Esophagus muscularis mucosa (tissue), 4 donors: Measurements from ENCODE around the gene ST8SIA2. TPM values are rescaled to one million over a fixed set of nuclear protein-coding genes. Genes with fewer than 3 reads are reported as not detected.
"Not testable (repeated sequence)": the region's sequence is repeated elsewhere in the genome, so short reads cannot be mapped to it uniquely, and the experiment has no call there.

Source experiments
- DNase-seq: peaks from one replicate; pipeline ENCODE4 v3.0.0-alpha.2; 2017; ENCODE audit errors: extremely low spot score
- H3K27ac ChIP-seq, 4 donors: fragments of 200-600 bp; sonication (generic); replicated peaks in 1 of 4; 1 replicate in 3 of 4; 2 replicates in 1 of 4; pipeline ENCODE4 v1.5.1; 2016 to 2019; ENCODE audit warnings: mild to moderate bottlenecking in 1 of 4
- H3K27me3 ChIP-seq, 4 donors: fragments of 200-600 bp; sonication (generic); one replicate each; pipeline versions ENCODE4 v1.5.1 to v1.6.0; 2016 to 2019
- H3K36me3 ChIP-seq, 4 donors: fragments of 200-600 bp; sonication (generic); one replicate each; pipeline ENCODE4 v1.5.1; 2016 to 2019
- H3K4me1 ChIP-seq, 4 donors: fragments of 200-600 bp; sonication (generic); one replicate each; pipeline ENCODE4 v1.5.1; 2016 to 2019
- H3K4me3 ChIP-seq, 4 donors: fragments of 200-600 bp; sonication (generic); 1 replicate in 2 of 4; 2 replicates in 2 of 4; pipeline ENCODE4 v1.5.1; 2016 to 2019; ENCODE audit warnings: mild to moderate bottlenecking in 4 of 4, moderate library complexity in 1 of 4
- H3K9me3 ChIP-seq, 4 donors: fragments of 200-600 bp; sonication (generic); 1 replicate in 3 of 4; 2 replicates in 1 of 4; pipeline ENCODE4 v1.5.1; 2016 to 2019
- CTCF ChIP-seq, 3 experiments: fragments of 200-600 bp in 2 of 3; fragments of 450-650 bp in 1 of 3; sonication (generic) in 2 of 3; IDR thresholded peaks; one replicate each; pipeline ENCODE4 v1.5.1; 2017 to 2019; ENCODE audit warnings: antibody characterized with exemption in 3 of 3, mild to moderate bottlenecking in 2 of 3, moderate library complexity in 1 of 3
- EP300 ChIP-seq: sonication (generic); formaldehyde crosslinking; IDR thresholded peaks from one replicate; pipeline ENCODE4 v1.6.1; 2017; ENCODE audit warnings: antibody characterized with exemption
- POLR2A ChIP-seq: fragments of 450-650 bp; IDR thresholded peaks from one replicate; pipeline ENCODE4 v1.6.1; 2017; ENCODE audit warnings: antibody characterized with exemption, moderate library complexity, mild to moderate bottlenecking, low read depth
- POLR2AphosphoS5 ChIP-seq, 2 donors: sonication (generic); formaldehyde crosslinking; IDR thresholded peaks; one replicate each; pipeline ENCODE4 v1.6.1; 2017; ENCODE audit warnings: antibody characterized with exemption in 2 of 2
- WGBS: methylation state at CpG from one replicate; pipeline ENCODE4 v1.1.5; 2018; 5-methylcytosine and 5-hydroxymethylcytosine counted together
- intact Hi-C: fragments of 100-400 bp; cut with DNase I; formaldehyde crosslinking; loops from one replicate; pipeline ENCODE4 v1.15.1; 2023
- total RNA-seq, 4 donors: library from RNA; depleted of rRNA; stranded (reverse); fragments of >200 nt; gene quantifications; one replicate each; pipeline versions ENCODE4 v1.1.0 to v1.2.1, GENCODE V29; 2016

Gene ST8SIA2
- total RNA-seq, 4 donors from 2014 or later: 0.13 to 0.57 (median 0.50) TPM; not detected in 1

GRCh38 chr15:92473756-92474155 lies 80.1 kb downstream of the ST8SIA2 start:
- intact Hi-C loops: no loop called here
- H3K27ac ChIP-seq: no peak overlapping the region
- WGBS: 86% methylated on average over 11 of the region's 12 CpGs
- no peaks in the 10 kb centered on the region for H3K36me3 ChIP-seq
- H3K9me3 ChIP-seq: no peaks in the 10 kb centered on the region
- no peaks in the 10 kb centered on the region for H3K4me1 ChIP-seq
- no peak overlapping the region for H3K4me3 ChIP-seq
- H3K27me3 ChIP-seq: no peaks in the 10 kb centered on the region
- TF ChIP-seq POLR2A: no peak
- no peak for TF ChIP-seq CTCF (IDR thresholded peaks at IDR 0.05)
- TF ChIP-seq POLR2AphosphoS5 (IDR thresholded peaks at IDR 0.05): no peak
- no peak for TF ChIP-seq EP300
- no peak for DNase-seq

GRCh38 chr15:92479730-92480129 lies 86.0 kb downstream of the ST8SIA2 start:
- H3K4me3 ChIP-seq, intact Hi-C loops, H3K4me1 ChIP-seq, DNase-seq, H3K27me3 ChIP-seq, H3K36me3 ChIP-seq, H3K27ac ChIP-seq, H3K9me3 ChIP-seq: not testable (repeated sequence)
- 90% methylated on average over 2 of the region's 2 CpGs for WGBS

GRCh38 chr15:92480361-92480760 lies 86.7 kb downstream of the ST8SIA2 start:
- no peak overlapping the region for H3K4me3 ChIP-seq
- intact Hi-C loops: no loop called here
- WGBS: 93% methylated on average over 4 of the region's 4 CpGs
- no peaks in the 10 kb centered on the region for H3K27me3 ChIP-seq
- H3K4me1 ChIP-seq: no peaks in the 10 kb centered on the region
- no peak for TF ChIP-seq POLR2AphosphoS5 (IDR thresholded peaks at IDR 0.05)
- TF ChIP-seq CTCF (IDR thresholded peaks at IDR 0.05): no peak
- no peak for TF ChIP-seq EP300
- DNase-seq: no peak
- H3K36me3 ChIP-seq: no peaks in the 10 kb centered on the region
- H3K27ac ChIP-seq: no peak overlapping the region
- no peaks in the 10 kb centered on the region for H3K9me3 ChIP-seq

- DNase-seq: peak; percentile 50
- intact Hi-C loops: no loop called here
- Histone ChIP-seq H3K27me3 (no peaks in the 10 kb centered on the region), H3K36me3 (no peaks in the 10 kb centered on the region), H3K27ac (no peak overlapping the region), H3K4me1 (no peaks in the 10 kb centered on the region), H3K4me3 (no peak overlapping the region), H3K9me3 (peaks cover 0 to 14% (median 6%) of the 10 kb centered on the region in 4 donors)
- TF ChIP-seq CTCF (IDR thresholded peaks at IDR 0.05) (no peak), POLR2AphosphoS5 (IDR thresholded peaks at IDR 0.05) (no peak), EP300 (no peak), POLR2A (no peak)
- 89% methylated on average over 1 of the region's 1 CpG for WGBS
These were observed 91.8 kb downstream of the ST8SIA2 start for GRCh38 chr15:92485441-92485840.

- no peak for TF ChIP-seq POLR2AphosphoS5 (IDR thresholded peaks at IDR 0.05)
- 67% methylated on average over 7 of the region's 7 CpGs for WGBS
- H3K36me3 ChIP-seq: no peaks in the 10 kb centered on the region
- DNase-seq: no peak
- no peak overlapping the region for H3K27ac ChIP-seq
- peaks cover 0 to 19% (median 3%) of the 10 kb centered on the region in 4 donors for H3K27me3 ChIP-seq
- intact Hi-C loops: no loop called here
- H3K9me3 ChIP-seq: peaks cover 0 to 17% (median 8%) of the 10 kb centered on the region in 4 donors
- no peaks in the 10 kb centered on the region for H3K4me1 ChIP-seq
- H3K4me3 ChIP-seq: no peak overlapping the region
These were observed 99.0 kb downstream of the ST8SIA2 start for GRCh38 chr15:92492551-92493115.

GRCh38 chr15:92494806-92495336 lies 101.2 kb downstream of the ST8SIA2 start:
- no peak for DNase-seq
- WGBS: 36% methylated on average over 6 of the region's 6 CpGs
- Histone ChIP-seq H3K4me3 (no peak overlapping the region), H3K9me3 (peaks cover 0 to 10% (median 4%) of the 10 kb centered on the region in 4 donors), H3K27me3 (peaks cover 0 to 31% (median 3%) of the 10 kb centered on the region in 4 donors), H3K4me1 (no peaks in the 10 kb centered on the region), H3K27ac (no peak overlapping the region), H3K36me3 (no peaks in the 10 kb centered on the region)
- intact Hi-C loops: no loop called here
- TF ChIP-seq CTCF (IDR thresholded peaks at IDR 0.05) (no peak), POLR2A (no peak), EP300 (no peak), POLR2AphosphoS5 (IDR thresholded peaks at IDR 0.05) (no peak)
